ENCODE results near the gene ZNF839. TPM values are rescaled to one million over a fixed set of nuclear protein-coding genes. Genes with fewer than 3 reads are reported as not detected.
A peak's percentile ranks its signal among the peaks of the same experiment; 100 is the strongest.

Gene ZNF839
- polyA plus RNA-seq, 3 donors, result 0.47 to 17.0 (median 1.7) TPM

DNA sequence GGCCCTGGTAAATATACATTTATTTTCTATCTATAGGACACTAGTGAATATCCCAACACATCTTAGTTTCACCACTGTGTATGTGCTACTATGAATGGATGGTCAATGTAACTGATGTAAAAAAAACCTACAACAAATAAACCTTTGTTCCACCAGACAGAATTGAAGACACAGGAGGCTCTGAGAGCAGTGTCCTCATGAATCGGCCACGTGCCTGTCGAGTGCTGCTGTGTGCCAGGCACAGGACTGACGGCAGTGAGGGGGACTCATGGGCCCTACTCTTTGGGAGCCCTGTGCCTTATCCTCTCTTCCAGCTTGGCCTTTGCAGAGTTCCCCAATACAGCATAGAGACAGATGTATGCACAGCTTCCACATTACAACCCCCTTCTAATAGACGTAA is 24.9 kb downstream of the ZNF839 start:
- no peak overlapping the region for H3K27ac Mint-ChIP-seq
- Histone ChIP-seq H3K79me2 (ENCODE audit: insufficient read depth, low read length) (no peaks in the 10 kb centered on the region), H3K4me3 (replicated peaks in 1 of 3; ENCODE audit: low read depth in 2 of 3, low read length in 3 of 3) (no peak overlapping the region), H2AFZ (ENCODE audit: insufficient read depth, low read depth, low read length, poor library complexity, severe bottlenecking) (no peak overlapping the region), H3K27me3 (ENCODE audit: control insufficient read depth in 2 of 2, insufficient read depth in 2 of 2, low read length in 2 of 2) (no peaks in the 10 kb centered on the region), H3K4me2 (replicated peaks; ENCODE audit: extremely low read depth, low read length, poor library complexity, severe bottlenecking) (no peak overlapping the region), H3K36me3 (replicated peaks in 1 of 2; ENCODE audit: control insufficient read depth in 1 of 2, insufficient read depth in 2 of 2, low read length in 2 of 2) (peaks cover 66 to 86% of the 10 kb centered on the region in 2 donors), H3K4me1 (ENCODE audit: control insufficient read depth in 1 of 2, insufficient read depth in 2 of 2, low read length in 2 of 2) (no peaks in the 10 kb centered on the region), H3K9ac (ENCODE audit: insufficient read depth, low read length, poor library complexity, severe bottlenecking) (no peak overlapping the region), H4K20me1 (ENCODE audit: insufficient read depth, low read length) (no peaks in the 10 kb centered on the region), H3K9me3 (replicated peaks in 1 of 2; ENCODE audit: control insufficient read depth in 1 of 2, insufficient read depth in 1 of 2, low read length in 2 of 2) (no peaks in the 10 kb centered on the region), H3K27ac (ENCODE audit: low read depth in 1 of 2, low read length in 2 of 2) (no peak overlapping the region)
- DNase-seq, result no peak
- H3K27me3 Mint-ChIP-seq (ENCODE audit: low read depth in 3 of 3), result peaks cover 0 to 2% (median 0%) of the 10 kb centered on the region in 3 donors
- TF ChIP-seq, protein P1, sequence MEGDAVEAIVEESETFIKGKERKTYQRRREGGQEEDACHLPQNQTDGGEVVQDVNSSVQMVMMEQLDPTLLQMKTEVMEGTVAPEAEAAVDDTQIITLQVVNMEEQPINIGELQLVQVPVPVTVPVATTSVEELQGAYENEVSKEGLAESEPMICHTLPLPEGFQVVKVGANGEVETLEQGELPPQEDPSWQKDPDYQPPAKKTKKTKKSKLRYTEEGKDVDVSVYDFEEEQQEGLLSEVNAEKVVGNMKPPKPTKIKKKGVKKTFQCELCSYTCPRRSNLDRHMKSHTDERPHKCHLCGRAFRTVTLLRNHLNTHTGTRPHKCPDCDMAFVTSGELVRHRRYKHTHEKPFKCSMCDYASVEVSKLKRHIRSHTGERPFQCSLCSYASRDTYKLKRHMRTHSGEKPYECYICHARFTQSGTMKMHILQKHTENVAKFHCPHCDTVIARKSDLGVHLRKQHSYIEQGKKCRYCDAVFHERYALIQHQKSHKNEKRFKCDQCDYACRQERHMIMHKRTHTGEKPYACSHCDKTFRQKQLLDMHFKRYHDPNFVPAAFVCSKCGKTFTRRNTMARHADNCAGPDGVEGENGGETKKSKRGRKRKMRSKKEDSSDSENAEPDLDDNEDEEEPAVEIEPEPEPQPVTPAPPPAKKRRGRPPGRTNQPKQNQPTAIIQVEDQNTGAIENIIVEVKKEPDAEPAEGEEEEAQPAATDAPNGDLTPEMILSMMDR (IDR thresholded peaks at IDR 0.05), result no peak
- 100% methylated on average over 4 of the region's 5 CpGs for WGBS (ENCODE audit: insufficient coverage)
- intact Hi-C loops (cut with micrococcal nuclease), result no loop called here
- H3K4me1 Mint-ChIP-seq, result no peaks in the 10 kb centered on the region
- peaks cover 66 to 81% of the 10 kb centered on the region in 2 donors for H3K36me3 Mint-ChIP-seq
- H3K9me3 Mint-ChIP-seq, result no peaks in the 10 kb centered on the region
- H3K4me3 Mint-ChIP-seq, result no peak overlapping the region

DNA sequence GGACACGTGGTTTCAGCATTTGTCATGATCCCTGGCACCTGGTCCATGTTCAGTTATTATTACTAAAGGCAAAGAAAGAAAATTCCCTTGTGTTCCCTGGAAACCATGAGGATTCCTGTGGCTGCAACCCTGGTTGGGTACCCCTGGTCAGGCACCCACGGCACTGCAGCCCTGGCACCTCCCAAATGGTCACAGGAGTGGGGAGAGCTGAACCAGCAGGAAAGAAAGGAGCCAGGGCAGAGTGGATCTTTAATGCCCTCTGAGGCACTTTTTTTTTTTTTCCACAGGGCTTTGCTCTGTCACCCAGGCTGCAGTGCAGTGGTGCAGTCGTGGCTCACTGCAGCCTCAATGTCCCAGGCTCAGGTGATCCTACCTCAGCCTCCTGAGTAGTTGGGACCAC is 25.7 kb downstream of the ZNF839 start:
- WGBS (ENCODE audit: insufficient coverage), result 94% methylated on average over 2 of the region's 3 CpGs
- H3K36me3 ChIP-seq (replicated peaks in 1 of 2; ENCODE audit: control insufficient read depth in 1 of 2, insufficient read depth in 2 of 2, low read length in 2 of 2), result peaks cover 73 to 93% of the 10 kb centered on the region in 2 donors
- peaks cover 72 to 88% of the 10 kb centered on the region in 2 donors for H3K36me3 Mint-ChIP-seq

More for the DNA sequence above, 25.7 kb downstream of the ZNF839 start:
- intact Hi-C loops (cut with micrococcal nuclease), result no loop called here
- Histone ChIP-seq H4K20me1 (ENCODE audit: insufficient read depth, low read length) (no peaks in the 10 kb centered on the region), H3K9ac (ENCODE audit: insufficient read depth, low read length, poor library complexity, severe bottlenecking) (no peak overlapping the region), H2AFZ (ENCODE audit: insufficient read depth, low read depth, low read length, poor library complexity, severe bottlenecking) (no peak overlapping the region), H3K4me1 (ENCODE audit: control insufficient read depth in 1 of 2, insufficient read depth in 2 of 2, low read length in 2 of 2) (no peaks in the 10 kb centered on the region), H3K9me3 (replicated peaks in 1 of 2; ENCODE audit: control insufficient read depth in 1 of 2, insufficient read depth in 1 of 2, low read length in 2 of 2) (no peaks in the 10 kb centered on the region), H3K27me3 (ENCODE audit: control insufficient read depth in 2 of 2, insufficient read depth in 2 of 2, low read length in 2 of 2) (no peaks in the 10 kb centered on the region), H3K4me3 (replicated peaks in 1 of 3; ENCODE audit: low read depth in 2 of 3, low read length in 3 of 3) (no peak overlapping the region), H3K4me2 (replicated peaks; ENCODE audit: extremely low read depth, low read length, poor library complexity, severe bottlenecking) (no peak overlapping the region), H3K79me2 (ENCODE audit: insufficient read depth, low read length) (no peaks in the 10 kb centered on the region), H3K27ac (ENCODE audit: low read depth in 1 of 2, low read length in 2 of 2) (no peak overlapping the region)
- DNase-seq, result no peak
- Mint-ChIP-seq H3K4me1 (no peaks in the 10 kb centered on the region), H3K9me3 (no peaks in the 10 kb centered on the region), H3K27ac (peak overlapping the region in 1 of 7 donors; percentile 62), H3K27me3 (ENCODE audit: low read depth in 3 of 3) (peaks cover 0 to 2% (median 0%) of the 10 kb centered on the region in 3 donors), H3K4me3 (no peak overlapping the region)
- TF ChIP-seq, protein P1 (IDR thresholded peaks at IDR 0.05), result no peak

Measured in CD14-positive monocyte (primary cell).